Stimulated activated CD8-positive, alpha-beta memory T cell treated with anti-CD3 and anti-CD28 coated beads, Interleukin-12 subunit alpha, Interleukin-12 subunit beta, amount 100 ng/mL, for 4 hours (primary cell): ENCODE data around the gene SNX13.
"Not testable (repeated sequence)": the region's sequence is repeated elsewhere in the genome, so short reads cannot be mapped to it uniquely, and the experiment has no call there.

Experiments used
- DNase-seq: peaks from one replicate; pipeline ENCODE4 v3.0.0-alpha.2; 2020; ENCODE audit warnings: low read depth

SNX13 gene

DNA sequence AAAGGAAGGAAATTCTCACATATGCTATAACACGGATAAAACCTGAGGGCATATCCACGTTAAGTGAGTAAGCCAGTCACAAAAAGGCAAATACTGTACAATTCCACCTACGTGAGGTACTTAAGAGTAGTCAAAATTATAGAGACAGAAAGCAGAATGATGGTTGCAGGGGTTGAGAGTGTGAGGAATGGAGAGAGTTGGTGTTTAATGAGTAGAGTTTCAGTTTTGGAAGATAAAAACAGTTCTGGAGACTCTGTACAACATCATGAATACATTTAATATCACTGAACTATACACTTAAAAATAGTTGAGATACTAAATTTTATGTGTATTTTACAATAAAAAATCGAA lies 95.1 kb downstream of the SNX13 start:
- DNase-seq, result no peak

DNA sequence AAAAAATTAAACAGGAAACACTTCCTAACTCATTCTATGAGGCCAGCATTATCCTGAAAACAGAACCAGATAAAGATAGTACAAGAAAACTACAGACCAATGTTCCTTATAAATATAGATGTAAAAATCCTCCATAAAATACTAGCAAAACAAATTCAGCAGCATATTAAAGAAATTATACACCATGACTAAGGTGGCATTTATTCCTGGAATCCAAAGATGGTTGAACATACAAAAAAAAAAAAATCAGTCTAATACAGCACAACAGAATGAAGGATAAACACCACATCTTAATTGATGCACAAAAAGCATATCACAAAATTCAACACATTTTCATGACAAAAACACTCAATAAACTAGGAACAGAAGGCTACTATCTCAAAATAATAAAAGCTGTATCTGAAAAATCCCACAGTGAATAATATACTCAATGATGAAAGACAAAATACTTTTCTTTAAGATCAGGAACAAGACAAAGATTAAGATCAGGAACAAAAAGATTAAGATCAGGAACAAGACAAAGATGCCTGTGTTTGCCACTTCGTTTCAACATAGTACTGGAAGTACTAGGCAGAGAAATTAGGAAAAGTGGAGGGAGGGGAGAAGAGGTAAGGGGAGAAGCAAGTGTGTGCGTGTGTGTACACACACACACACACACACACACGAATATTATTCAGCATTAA lies 95.6 kb downstream of the SNX13 start:
- DNase-seq, result no peak

DNA sequence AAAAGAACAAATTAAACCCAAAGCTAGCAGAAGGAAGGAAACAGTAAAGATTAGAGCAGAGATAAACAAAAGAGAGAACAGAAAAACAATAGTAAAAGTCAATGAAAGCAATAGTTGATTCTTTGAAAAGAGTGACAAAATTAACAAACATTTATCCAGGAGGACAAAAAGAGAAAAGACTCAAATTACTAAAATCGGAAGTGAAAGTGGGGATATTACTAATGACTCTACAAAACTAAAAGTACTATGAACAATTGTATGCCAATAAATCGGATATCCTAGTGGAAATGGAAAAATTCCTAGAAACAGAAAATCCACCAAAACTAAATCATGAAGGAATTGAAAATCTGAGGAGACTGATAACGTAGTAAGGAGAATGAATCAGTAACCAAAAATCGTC lies 96.3 kb downstream of the SNX13 start:
- DNase-seq, result no peak

DNA sequence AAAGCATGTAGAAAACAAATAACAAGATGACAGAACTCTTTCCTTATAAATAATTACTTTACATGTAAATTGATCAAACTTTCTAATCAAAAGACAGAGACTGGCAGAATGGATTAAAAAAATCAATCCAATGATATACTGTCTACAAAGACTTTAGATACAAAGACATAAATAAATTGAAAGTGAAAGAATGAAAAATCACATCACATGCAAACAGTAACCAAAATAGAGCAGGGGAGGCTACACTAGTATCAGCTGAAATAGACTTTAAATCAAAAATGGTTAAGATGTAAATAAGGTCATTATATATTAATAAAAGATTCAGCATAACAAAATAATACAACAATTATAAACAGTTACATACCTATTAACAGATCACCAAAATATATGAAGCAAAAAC lies 97.3 kb downstream of the SNX13 start:
- no peak for DNase-seq

DNA sequence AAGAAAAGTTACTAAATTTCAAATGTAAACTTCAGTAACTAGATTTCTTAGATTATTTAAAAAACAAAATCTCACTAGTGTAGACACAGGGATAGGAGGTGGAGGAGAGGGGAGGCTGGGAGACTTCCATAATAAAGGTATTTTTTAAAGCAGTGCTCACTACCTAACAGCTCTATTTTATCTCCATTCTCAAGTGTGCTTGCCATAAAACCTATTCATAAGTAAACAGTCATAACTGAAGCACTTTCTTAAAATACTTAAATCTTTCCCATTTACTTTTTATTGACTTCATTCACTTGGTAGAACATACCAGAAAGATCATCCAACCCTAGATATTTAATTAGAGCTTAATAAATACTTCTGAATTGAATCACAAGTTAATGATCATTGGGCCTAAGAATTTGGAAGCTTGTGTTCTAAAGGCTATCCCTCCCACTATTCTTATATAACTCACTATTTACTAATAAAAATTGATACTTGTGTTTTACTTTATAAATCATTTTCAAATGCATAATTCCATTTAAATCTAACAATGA lies 107.4 kb downstream of the SNX13 start:
- no peak for DNase-seq

DNA sequence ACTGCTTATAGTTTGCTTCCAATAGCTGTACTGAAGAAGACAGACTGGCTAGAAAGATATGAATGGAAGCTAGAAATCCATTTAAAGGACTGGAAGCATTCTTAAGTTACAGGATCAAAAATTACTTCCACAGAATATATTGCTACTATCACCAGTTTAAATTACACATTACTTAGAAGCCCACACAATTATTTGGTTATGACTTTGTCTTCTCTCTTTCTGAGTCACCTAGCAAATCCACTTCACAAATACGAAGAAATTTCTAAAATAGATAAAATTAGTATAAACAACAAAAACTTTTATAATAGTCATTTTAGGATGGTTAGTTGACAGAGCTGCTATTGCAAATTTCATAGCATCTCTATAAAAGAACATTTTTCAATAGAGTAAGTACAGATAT lies 108.1 kb downstream of the SNX13 start:
- DNase-seq, result no peak

DNA sequence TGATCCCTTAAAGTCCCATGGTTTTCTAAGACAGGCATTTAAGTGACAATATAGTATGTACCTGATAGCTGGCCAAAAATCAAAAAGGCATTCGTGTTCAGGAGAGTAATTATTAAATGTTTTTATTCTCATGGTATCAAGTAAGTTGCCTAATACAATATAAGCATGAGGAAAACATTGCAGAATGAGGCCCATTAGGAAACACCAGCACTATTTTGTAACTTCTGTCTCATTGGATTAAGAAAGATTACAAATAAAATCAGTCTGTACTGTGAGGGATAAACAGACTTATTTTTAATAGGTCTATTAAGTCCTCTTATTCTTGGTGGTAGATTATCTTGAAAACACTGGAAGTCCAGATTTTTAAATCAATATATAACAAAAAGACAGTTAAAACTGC lies 110.1 kb downstream of the SNX13 start:
- DNase-seq, result no peak

DNA sequence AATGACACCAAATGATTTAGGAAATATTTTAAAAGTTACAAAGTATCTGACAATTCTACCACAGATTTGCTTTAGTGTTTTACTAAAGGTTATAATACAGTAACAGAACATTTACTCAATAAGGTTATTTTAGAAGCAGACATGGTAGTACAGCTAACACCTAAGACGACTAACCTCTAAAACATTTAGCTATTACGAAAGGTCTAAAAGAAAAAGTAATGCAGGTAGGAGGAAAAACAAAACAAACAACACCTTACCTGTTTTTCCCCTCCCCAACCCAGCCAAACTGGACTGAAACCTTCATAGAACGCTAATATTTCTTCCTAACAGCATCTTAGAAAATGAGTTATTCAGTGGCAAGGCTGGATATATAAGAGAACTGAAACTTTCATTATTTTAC lies 111.3 kb downstream of the SNX13 start:
- no peak for DNase-seq

DNA sequence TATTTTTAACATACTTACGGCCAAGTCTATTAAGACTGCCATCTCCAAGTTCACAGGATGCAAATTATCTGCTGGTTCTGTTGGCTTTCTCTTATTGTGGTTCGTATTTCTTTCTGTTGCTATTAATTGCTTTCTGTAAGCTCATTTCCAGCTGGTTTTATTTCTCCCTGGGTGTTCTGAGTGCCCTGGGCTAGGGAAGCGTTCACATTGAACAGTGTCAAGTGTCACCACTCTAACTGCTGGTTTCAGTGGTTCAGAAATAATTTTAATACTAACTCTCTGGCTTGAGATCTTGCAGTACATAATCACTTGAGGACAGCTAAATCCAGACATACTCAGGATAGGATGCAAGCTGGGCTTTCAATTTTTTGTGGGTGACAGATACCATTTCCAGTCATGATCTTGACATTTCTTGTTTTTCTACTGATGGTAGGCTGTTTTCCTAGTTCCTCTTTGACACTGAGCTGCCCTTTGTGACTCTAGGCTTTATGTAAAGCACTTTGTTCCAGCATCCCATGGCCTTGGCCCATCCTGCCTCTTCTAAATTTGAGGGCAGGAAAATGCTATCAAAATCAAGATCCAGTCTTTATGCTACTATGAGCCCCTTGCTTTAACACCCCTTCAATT lies 117.6 kb downstream of the SNX13 start:
- no peak for DNase-seq

DNA sequence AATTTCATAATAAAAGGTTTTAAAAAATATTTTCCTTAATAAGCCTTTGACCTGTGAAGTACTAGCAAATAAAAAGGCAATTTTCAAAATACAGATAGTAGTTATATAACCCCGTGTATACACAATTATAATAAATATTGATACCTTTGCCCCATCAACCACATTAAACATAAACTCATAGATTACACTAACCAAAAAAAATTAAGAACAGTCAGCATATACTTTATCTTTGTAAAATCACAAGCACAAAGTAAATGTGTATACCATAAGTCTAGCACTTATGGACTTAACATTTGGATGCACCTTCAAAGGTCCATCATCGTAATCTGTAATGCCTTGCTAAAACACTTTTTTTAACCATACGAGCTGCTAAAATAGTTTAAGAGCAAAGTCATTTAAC lies 123.4 kb downstream of the SNX13 start:
- DNase-seq, result no peak

DNA sequence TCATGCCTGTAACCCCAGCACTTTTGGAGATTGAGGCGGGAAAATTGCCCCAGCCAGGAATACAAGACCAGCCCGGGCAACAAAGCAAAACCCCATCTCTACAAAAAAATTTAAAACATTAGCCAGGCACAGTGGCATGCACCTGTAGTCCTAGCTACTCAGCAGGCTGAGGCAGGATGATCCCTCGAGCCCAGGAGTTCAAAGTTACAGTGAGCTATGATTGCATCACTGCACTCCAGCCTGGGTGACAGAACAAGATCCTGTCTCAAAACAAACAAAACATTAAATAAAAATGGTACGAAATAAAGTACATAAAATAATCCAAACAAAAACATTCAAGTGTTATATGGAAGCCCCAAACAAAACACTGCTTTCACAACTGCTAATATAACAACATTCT lies 125.0 kb downstream of the SNX13 start:
- no peak for DNase-seq

DNA sequence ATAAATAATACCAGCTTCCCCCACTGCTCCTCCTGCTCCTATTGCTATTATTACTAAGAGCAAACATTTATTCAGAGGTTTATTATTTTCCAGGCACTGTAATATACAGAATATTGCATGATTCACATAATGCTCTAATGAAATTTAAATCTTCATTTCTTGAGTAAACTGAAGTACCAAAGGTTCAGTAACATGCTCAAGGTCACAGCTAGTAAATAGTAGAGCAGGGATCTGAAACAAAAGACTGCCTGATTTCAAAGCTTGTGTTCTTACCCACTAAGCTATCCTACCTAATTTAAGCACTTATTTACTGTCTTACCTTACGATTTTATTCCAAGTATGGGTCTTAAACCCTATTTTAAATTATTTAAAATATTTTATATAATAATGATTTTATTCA lies 126.2 kb downstream of the SNX13 start:
- no peak for DNase-seq

DNA sequence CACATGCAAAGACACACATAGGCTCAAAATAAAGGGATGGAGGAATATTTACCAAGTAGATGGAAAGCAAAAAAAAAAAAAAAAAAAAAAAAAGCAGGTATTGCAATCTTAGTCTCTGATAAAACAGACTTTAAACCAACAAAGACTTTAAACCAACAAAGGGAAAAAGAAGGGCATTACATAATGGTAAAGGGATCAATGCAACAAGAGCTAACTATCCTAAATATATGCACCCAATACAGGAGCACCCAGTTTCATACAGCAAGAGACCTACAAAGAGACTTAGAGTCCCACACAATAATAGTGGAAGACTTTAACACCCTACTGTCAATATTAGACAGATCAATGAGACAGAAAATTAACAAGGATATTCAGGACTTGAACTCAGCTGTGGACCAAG lies 131.1 kb downstream of the SNX13 start:
- not testable (repeated sequence) for DNase-seq

DNA sequence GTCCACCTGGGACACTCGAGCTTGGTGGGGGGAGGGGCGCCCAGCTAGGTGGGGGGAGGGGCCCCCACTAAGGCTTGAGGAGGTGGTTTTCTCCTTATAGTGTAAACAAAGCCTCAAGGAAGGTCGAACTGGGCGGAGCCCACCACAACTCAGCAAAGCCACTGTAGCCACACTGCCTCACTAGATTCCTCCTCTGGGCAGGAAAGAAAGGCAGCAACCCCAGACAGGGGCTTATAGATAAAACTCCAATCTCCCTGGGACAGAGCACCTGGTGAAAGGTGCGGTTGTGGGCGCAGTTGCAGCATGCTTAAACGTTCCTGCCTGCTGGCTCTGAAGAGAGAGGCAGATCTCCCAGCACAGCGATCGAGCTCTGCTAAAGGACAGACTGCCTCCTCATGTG lies 133.1 kb downstream of the SNX13 start:
- no peak for DNase-seq

DNA sequence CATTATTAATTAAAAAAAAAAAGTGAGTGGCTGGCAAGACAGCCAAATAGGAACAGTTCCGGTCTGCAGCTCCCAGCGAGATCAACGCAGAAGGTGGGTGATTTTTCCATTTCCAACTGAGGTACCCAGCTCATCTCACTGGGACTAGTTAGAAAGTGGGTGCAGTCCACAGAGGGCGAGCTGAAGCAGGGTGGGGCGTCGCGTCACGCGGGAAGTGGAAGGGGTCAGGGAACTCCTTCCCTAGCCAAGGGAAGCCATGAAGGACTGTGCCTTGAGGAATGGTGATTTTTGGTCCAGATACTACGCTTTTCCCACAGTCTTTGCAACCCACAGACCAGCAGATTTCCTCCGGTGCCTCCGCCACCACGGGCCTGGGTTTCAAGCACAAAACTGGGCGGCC lies 133.7 kb downstream of the SNX13 start:
- DNase-seq, result no peak

DNA sequence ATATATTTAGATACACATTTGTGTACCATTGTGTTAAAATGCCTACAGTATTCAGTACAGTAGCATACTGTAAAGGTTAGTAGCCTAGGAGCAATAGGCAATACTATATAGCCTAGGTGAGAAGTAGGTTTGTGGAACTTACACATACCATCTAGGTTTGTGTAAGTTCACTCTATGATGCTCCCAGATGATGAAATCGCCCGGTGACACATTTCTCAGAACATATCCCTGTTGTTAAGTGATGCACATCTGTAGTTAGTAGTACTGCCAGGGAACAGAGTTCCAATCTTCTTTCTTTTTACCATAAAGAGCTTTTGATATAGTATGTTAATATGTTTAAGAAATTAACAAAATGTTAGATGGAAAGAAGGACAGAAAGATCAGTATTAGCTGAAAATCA lies 138.2 kb downstream of the SNX13 start:
- DNase-seq, result no peak

DNA sequence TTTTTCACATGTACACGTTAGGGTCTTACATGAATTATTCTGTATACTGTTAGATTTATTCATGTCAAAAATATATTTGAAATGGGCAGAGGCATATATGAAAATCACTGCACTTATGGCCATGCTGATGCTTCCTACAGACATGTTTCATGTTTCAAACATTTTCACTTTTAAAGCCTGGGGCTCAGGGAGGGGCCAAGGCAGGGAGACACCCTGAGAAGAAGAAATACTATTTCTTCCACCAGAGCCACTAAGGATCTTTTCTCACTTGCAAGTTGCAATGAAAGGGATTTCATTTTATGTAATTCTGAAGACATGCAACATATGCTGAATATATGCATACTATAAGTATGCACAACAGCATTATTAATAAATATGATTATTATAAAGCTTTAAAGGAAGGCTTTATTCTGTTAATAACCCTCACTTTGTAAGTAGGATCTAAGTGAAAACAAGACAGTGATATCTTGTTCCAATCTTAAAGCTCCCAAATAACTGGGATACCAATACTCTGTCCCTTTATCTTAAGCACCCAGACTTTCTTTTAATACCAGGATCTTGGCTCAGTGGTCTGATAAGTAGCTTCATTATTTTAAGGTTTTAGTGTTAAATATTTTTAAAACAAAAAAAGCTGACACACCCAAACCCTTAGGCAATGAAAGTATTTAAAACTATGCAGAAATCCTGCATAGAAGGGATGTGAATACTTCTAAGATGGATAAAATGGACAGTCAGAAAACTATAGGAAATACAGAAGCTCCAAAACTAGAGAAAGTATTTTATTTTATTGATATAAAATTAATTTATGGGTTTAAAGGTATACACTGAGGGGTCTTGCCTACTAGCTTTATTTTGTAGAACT lies 148.0 kb downstream of the SNX13 start:
- no peak for DNase-seq

DNA sequence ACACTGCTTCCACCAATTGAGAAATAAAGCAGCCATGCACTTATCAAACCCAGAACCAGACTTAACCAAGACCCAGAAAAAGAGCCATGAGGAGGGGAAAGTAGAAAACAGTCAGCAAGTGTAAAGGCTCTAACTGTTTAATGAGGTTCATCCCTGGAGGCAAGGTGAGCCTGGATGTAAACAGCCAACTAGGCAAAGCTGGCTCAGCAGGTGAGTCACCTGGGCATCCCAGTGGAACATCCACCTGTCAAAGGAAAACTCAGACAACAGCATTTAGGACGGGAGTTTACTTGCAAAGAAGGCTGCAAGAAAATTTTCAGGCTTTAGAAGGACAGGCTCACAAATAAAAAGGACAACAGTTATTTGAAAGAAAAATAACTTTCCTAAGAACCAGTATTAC lies 153.0 kb downstream of the SNX13 start:
- DNase-seq, result no peak

DNA sequence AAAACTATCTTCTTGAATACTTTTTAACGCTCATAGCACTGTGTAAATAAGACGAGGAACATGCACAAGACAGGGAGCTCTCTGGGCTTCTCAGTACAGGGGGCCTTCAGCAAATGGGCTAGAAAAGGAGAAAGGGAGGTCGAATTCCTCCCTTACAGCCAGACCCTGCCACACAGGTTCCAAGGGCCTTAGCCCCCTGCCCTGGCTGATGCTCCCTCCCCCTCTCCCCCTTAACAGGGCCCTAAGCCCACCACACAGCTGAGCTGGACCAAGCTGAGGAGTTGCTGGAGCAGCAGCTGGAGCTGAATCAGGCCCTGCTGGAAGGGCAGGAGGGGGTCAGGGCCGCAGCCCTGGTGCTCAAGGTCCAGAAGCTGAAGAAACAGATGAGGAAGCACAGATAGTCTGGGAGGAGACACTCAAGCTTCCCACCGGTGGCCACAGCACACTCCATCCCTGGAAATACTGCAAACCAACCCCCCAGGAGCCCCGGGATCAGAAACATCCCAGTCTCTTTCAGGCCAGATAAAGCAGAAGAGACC lies 153.9 kb downstream of the SNX13 start:
- DNase-seq, result no peak

DNA sequence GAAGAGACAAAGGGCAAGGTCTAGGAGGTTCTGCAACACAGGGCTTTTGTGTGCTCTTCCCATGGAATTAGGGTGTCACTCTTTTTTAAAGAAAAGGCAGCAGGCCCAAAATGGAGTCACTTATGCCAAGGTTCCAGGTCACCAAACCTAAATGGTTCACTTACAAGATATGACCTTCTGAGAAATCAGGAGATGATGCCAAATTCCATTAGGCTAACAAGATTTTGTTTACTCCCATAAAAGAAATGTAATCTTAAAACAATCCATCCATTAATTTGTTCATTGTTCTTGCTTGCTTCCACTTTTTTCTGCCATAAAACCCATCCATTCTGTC lies 158.1 kb downstream of the SNX13 start:
- no peak for DNase-seq

DNA sequence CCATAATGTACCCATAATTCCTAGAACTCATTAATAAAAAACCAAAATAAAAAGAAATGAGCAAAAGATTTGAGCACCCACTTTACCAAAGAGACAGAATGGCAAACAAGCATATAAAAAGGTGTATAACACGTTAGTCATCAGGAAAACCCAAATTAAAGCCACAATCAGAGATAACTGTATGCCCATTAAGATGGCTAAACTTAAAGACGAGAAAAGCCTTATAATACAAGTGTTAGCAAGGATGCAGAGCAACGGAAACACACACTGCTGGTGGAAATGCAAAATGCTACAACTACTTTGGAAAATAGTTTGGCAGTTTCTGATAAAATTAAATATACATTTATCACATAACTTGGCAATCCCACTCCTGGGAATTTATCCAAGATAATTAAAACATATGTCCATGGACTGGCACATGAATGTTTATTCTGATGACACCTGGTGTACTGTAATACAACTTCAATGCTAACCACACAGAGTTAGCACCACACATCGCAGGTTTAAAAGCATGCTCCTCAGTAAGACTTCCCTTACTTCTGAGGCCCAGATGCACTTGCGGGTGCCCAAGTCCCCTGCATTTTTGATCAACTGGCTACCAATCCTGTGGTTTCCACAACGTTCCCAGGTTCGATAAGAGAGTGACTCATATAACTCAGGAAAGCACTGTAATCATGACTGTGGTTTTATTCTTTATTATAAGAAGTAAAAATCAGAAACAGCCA lies 158.6 kb downstream of the SNX13 start:
- no peak for DNase-seq

DNA sequence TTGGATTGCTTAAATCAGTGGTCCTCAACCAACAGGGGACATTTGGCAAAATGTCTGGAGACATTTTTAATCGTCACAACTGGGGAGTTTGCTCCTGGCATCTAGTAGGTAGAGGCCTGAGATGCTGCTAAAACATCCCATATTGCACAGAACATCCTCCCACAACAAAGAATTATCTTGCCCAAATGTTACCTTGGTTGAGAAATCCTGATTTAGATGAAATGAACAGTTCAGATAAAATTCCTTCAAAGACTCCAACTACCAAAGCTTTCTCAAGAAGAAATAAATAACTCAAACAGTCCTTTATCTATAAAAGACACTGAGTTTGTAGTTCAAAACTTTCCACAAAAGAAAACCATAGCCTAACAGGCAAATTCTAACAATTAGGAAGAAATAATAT lies 160.9 kb downstream of the SNX13 start:
- no peak for DNase-seq
